Measurements from ENCODE around the gene PRDM15.

PRDM15 gene

GRCh38 chr21:41837756-41838297 lies 41.3 kb downstream of the PRDM15 start:
- peak; percentile 66 for DNase-seq (ENCODE audit: low spot score)
- TF ChIP-seq, protein P1, sequence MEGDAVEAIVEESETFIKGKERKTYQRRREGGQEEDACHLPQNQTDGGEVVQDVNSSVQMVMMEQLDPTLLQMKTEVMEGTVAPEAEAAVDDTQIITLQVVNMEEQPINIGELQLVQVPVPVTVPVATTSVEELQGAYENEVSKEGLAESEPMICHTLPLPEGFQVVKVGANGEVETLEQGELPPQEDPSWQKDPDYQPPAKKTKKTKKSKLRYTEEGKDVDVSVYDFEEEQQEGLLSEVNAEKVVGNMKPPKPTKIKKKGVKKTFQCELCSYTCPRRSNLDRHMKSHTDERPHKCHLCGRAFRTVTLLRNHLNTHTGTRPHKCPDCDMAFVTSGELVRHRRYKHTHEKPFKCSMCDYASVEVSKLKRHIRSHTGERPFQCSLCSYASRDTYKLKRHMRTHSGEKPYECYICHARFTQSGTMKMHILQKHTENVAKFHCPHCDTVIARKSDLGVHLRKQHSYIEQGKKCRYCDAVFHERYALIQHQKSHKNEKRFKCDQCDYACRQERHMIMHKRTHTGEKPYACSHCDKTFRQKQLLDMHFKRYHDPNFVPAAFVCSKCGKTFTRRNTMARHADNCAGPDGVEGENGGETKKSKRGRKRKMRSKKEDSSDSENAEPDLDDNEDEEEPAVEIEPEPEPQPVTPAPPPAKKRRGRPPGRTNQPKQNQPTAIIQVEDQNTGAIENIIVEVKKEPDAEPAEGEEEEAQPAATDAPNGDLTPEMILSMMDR (IDR thresholded peaks at IDR 0.05; ENCODE audit: extremely low read depth, missing control alignments), result no peak

- TF ChIP-seq, protein P1 (IDR thresholded peaks at IDR 0.05; ENCODE audit: extremely low read depth, missing control alignments), result no peak
- no peak for DNase-seq (ENCODE audit: low spot score)
Observed at GRCh38 chr21:41836166-41837015, 42.8 kb downstream of the PRDM15 start.

DNA sequence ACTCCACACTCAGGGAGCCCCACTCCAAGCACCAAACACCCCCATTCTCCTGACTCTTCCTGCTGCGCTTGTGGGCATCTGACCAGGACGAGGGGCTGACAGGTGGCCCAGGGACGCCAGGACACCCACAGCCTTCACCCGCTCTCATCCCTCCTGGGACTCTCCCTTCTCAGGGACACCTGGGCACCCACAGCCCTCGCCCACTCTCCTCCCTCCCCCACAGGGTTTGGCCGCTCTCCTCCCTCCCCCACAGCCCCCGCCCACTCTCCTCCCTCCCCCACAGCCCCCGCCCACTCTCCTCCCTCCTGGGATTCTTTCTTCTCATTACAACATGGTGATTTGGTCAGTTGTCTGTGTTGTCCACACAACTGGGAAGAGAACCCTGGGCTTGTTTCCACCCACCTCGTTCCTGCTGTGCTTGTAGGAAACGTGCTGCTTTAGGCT lies 43.4 kb downstream of the PRDM15 start:
- TF ChIP-seq, protein P1 (IDR thresholded peaks at IDR 0.05; ENCODE audit: extremely low read depth, missing control alignments), result no peak

DNA sequence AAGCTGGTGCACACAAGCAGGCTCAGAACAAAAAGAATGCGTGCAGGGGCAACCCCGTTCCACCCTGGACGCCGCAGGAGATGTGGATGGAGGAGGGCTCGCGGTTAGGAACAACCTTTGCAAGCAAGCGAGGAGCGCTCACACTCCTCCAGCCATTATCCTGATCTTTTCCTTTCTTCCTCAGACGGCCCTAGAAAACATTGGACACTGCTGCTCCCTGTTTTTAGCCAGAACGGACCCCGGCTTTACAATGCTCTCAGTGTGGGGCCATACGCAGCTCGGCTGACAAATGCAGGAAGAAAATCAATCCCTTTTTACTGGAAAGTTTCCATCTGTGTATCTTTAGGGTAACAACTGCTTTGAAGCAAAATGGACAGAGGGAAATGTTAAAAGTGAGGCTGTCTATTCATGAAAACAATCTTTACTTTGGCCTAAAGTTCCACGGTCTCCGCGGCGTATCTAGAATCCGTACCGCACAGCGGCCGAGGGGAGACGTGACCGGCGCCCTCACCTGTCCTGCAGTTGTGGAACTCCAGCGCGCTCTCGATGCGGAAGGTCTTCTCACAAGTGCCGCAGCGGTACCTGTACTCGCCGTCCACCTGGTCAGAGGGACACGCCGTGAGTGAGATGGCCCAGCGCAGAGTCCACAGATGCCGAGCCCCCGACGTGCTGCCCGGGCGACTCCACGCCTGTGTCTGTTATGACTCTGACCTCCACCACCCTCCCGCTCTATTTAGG lies 44.0 kb downstream of the PRDM15 start:
- TF ChIP-seq, protein P1 (IDR thresholded peaks at IDR 0.05; ENCODE audit: extremely low read depth, missing control alignments), result no peak
- no peak for DNase-seq (ENCODE audit: low spot score)

More for the DNA sequence above, 43.4 kb downstream of the PRDM15 start:
- no peak for DNase-seq (ENCODE audit: low spot score)

DNA sequence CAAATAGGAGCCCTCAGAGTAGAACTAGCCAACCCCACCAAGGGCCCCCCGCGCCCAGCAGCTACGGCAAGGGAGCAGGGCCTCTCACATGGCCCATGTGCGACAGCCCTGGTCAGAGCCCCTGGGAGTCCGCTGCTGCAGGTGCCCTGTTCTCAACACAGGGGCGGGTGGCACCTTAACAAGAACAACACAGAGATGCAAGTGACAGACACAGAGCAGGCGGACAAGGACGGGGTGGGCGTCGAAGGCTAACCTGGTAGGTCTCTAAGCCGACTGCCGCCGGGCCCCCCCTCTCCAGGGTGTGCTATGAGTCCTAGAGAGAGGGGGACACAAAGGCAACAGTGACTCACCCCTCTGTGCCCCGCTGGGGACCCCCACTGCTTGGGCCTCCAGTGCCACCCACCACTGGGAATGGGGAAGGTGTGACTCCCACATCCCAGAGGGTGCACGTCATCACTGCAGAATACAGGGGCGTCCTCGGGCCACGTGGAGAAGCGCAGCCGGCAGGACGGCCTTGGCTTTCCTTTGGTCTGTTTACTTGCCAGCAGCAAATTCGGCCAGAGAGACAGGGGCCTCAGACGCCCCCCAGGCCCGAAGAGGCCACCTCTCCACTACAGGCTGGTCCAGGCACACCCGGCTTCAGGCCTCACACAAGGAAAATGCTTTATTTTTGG lies 44.8 kb downstream of the PRDM15 start:
- no peak for DNase-seq (ENCODE audit: low spot score)
- TF ChIP-seq, protein P1 (IDR thresholded peaks at IDR 0.05; ENCODE audit: extremely low read depth, missing control alignments), result no peak

GRCh38 chr21:41833497-41834115 lies 45.5 kb downstream of the PRDM15 start:
- peak; percentile 80 for DNase-seq (ENCODE audit: low spot score)
- TF ChIP-seq, protein P1 (IDR thresholded peaks at IDR 0.05; ENCODE audit: extremely low read depth, missing control alignments), result no peak
